Right hindlimb (tissue), 1 donor: ENCODE results near the gene ACP7.

Source experiments
- DNase-seq: peaks from one replicate; pipeline ENCODE4 v3.0.0-alpha.2; 2018

ACP7 gene

DNA sequence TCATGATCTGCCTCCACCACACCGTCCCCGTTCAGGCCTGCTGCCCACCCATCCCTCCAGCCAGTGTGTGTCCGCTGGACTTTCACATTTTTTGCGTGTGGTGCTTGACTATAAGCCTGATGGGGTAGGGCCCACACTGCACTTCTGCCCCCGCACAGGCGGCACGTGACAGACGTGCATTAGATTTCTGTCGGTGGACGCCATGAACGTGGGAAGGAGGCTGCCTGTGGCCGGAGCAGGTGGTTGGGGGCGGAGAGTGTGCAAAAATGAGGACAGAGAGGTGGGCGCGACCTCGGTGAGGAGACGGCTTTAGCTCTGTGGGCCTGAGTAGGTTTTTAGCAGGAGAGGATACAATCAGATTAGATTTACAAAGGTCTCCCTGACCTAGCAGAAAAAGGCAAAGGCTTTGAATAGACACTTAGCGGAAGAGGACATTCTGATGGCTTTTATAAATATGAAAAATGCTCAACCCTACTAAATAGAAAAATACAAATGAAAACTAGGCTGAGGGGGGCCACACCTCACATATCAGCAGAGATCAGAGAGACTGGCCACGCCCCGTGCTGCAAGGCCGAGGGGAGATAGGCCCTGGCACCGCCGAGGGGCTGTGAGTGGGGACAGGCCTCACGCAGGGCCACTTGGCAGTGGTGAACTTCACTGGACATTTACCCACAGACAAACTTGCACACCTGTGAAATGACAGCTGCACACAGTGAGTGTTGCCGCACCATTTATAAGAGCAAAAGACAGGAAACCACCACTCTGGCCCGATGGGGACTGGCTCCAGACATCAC lies 66.8 kb downstream of the ACP7 start:
- no peak for DNase-seq

DNA sequence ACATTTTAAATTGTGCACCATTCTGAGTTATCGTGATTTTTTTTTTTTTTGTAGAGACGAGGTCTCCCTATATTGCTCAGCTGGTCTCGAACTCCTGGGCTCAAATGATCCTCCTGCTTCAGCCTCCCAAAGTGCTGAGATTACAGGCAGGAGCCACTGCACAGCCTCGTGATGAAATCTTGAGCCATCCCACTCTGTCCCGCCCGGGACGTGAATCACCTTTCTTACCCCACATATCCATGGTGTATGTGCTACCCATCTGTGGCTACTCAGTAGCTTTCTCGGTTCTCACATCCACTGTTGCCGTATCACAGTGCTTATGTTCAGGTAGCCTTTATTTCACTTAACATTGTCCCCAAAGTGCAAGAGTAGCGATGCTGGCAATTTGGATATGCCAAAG lies 67.9 kb downstream of the ACP7 start:
- DNase-seq, result no peak

DNA sequence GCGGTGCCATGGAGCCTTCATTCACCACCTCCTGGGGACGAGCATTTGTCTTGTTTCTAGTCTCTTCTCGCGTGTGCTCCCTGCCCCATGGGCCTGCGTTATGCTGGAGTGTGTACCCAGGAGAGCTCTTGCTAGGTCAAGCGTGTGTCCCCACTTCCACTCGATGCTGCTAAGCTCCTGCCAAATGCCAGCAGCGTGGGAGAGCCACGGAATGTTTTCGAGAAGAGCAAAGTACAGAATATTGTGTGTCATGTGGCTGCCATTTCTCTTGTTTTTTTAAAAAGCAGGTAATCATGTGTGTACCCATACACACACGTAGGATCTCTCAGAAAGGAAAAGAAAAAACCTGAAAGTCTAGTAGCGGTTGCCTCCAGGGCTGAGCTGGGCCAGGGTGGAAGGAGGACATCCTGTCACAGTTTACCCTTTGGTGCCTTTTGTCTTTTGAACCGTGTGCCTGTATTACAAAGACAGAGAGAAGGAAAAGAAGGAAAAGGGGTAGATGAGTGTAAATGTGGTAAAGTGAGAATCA lies 70.0 kb downstream of the ACP7 start:
- DNase-seq, result no peak

DNA sequence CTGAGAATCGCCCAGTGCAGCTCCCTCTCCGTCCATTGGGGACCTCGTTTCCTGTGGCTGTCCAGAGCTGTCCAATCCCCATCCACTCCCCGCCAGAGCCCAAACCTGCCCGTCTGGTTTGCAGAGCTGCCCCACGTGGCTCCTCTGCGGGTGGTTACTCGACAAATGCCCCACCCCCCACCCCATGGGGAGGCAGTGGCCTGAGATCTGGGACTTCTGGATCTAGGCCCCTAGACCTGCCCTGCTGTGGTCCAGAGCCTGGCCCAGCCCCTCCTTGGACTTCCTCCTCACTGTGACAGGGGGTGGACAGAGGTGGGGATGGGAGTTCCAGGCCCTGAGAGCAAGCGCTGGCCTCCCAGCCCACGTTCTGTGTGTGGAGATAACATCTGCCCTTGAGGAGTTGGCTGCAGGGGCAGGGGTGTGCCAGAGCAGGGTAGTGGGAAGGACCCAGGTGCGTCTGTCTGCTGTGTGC lies 70.5 kb downstream of the ACP7 start:
- DNase-seq, result no peak

DNA sequence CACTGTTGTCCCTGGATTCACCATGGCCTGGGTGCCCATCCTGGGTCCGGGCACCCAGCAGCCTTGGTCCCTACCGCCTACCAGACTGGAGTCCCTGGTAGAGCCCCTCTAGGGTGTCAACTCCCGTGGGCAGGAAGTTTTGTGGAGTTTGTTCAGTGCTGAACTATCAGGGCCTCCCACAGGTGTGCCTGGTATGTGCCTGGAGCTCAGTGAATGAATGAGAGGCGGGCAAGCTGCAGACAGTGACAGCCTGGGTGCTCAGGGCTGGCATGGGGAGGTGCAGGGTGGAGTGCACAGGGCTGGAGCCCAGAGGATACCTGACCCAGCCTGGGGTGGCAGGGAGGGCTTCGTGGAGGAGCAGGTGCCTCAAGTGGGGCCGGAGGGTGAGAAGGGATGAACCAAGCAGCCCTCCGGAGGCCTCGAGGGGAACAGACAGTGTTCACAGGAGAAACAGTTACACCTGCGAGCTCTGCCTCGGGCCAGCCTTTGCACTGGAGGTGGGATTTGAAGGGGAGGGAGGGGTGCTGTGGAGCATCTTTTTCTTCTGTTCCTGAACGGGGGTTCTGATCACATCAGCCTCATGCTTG lies 71.0 kb downstream of the ACP7 start:
- no peak for DNase-seq

DNA sequence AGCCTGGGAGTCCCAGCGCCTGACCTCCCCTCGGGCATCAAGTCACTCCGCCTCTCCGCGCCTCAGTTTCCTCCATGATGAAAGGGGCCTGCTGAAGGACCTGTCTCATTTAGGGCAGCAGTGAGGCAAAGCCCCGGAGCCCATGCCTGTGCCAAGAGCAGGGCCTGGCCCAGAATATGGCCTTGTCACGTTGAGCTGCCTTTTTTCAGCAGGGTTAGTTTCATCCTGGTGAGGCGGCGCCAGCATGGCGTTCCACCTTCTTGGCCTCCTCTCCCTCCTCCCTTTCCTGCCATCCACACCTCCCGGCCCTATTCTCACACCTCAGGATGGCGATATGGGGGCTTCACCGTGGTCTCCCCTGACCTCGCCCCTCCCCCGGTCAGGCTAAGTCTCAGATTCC lies 71.6 kb downstream of the ACP7 start:
- DNase-seq, result no peak

DNA sequence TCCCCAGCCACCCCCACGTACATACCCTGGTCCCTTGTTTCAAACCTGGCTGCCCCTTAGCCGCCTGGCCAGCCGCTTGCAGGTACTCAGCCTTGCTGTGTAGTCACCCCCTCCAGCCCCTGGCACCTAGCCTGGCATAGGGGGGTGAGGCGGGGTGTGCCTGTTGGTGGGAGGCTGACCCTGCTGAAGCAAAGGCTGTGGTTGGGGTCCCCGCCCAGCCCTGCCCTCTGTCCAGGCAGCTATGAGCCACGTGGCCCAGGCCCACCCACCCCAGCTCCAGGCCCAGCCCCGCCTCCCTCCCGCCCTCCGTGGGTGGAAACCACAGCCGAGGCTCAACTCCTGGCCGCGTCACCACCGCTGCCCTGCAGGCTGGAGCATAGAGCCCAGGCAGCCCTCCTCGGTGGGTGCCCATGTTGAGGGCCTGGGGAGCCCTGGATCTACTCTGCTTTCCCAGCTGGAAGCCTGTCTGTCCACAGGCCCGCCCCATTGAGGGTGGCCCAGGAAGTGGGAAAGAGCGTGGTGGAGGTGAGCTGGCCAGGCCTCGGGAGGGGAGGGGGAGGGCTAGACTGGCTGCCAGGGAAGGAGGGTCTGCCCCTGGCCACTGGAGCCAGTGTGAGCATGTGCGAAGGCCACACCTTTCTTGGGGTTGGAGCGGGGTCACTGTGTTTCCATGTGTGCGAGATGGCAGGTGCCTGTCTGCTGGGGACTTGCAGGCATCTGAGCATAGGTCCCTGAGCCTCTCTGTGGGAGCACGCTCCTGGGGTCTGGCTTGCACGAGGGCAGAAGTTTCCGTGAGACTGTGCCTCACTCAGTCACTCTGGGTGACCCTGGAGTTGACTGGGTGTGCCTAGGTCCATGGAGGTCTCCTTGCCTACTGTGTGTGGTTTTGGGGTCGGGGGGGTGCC lies 72.4 kb downstream of the ACP7 start:
- peak; percentile 68 for DNase-seq

DNA sequence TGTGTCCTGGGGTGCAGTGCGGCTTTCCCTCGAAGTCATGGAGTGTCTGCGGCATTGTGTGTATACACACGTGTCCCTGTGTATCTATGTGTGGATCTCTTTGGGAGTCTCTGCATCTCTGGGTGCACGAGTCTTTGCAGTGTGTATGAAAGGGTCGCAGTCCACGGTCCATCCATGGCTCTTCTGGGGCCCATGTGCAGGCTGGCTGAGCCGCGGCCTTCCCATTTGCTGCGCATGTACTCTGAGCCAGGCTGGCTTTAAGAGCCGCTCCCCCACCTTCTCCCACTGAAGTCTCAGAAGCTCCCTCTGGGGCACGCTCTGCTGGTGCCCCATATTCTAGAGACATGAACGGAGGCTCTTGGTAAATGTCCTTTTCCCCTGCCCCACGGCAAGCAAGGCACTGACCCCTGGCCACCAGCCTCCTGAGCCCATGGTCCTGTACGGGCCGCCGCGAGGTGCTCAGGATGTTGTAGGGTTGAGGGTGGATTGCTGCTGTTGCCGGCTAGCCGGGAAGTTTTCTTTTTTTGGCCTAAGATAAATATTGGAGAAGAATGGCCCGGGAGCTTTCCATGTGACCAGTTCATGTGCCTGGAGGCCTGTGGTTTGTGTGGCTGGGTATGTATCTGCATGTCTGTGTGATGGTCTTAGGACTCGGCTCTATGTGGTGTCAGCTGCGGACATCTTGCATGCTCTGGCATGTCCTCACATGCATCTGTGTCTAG lies 73.3 kb downstream of the ACP7 start:
- no peak for DNase-seq

DNA sequence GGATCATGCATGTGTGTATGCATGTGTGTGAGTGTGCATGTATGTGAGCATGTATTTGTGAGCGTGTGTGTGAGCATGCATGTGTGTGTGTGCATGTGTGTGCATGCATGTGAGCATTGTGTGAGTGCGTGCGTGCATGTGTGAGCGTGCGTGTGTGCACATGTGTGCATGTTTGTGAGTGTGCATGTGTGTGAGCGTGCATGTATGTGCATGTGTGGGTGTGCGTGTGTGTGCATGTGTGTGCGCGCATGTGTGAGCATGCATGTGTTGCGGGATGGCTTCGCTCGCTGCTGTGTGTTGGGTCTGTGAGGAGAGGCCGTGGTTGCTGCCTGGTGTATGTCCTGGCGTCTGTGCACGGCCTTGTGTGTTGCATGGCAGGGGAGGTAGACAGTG lies 73.8 kb downstream of the ACP7 start:
- no peak for DNase-seq

DNA sequence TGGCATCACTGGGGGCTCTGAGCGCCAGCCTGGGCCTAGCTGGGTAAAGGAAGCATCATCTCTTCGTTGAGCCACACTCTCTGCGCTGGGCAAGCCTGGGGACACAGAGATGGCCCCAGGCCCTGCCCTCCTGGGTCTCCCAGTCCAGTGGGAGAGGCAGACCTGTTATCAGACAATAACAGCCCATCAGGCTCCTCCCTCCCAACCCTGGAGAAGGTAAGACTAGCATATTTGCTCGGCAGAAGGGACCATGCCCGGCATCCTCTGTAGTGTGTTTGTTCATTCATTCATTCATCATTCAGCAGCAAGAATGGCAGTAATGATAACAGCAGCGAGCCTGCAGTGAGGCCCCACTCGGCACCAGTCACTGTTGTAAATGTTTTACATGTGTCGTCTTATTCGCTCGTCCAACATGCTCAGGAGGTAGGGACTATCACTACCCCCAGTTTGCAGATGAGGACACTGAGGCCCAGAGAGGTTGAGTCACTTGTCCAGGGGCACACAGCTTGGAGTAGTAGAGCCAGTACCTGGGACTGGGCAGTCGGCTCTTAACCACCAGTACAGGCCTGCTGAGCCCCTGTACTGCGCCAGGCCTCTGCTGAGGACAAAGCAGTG lies 74.6 kb downstream of the ACP7 start:
- DNase-seq, result no peak

DNA sequence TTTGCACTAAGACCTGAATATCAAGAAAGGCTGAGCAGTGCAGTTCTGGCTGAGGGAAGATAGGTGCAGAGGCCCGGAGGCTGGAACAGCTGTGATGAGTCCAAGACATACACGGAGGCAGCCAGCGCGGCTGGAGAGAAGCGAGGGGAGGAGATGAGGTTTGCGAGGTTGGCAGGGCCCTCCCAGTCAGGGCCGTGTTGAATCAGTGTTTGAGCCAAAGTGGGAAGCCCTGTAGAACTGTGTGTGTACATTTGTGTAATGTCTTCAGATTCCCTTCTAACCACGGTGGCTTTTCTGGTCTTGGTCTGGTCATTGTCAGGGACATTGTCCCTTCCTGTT lies 76.3 kb downstream of the ACP7 start:
- DNase-seq, result peak; percentile 88
